H9 (cell line): Measurements from ENCODE around the gene FAM25G. TPM values are rescaled to one million over a fixed set of nuclear protein-coding genes. Genes with fewer than 3 reads are reported as not detected.

ENCODE experiments used
- DNase-seq: peaks from one replicate; pipeline ENCODE4 v3.0.0-alpha.2; 2017
- H2AFZ ChIP-seq: one replicate; pipeline ENCODE4 v1.6.1; 2013; ENCODE audit warnings: mild to moderate bottlenecking, low read length, control low read depth, moderate library complexity
- H2AK5ac ChIP-seq: 2 replicates; pipeline ENCODE4 v1.6.1; 2013; ENCODE audit warnings: low read length, control low read depth, mixed read lengths; ENCODE audit not compliant: insufficient read length
- H2BK120ac ChIP-seq: one replicate; pipeline ENCODE4 v1.6.1; 2013; ENCODE audit warnings: low read depth, mild to moderate bottlenecking, low read length, control low read depth, inconsistent platforms; ENCODE audit not compliant: poor library complexity, severe bottlenecking
- H2BK12ac ChIP-seq: 2 replicates; pipeline ENCODE4 v1.6.1; 2013; ENCODE audit warnings: low read length, control low read depth, mixed read lengths, low read depth; ENCODE audit not compliant: insufficient read length
- H2BK15ac ChIP-seq: 2 replicates; pipeline ENCODE4 v1.6.1; 2013; ENCODE audit warnings: low read depth, low read length, control low read depth
- H2BK20ac ChIP-seq: one replicate; pipeline ENCODE4 v1.6.1; 2013; ENCODE audit warnings: low read depth, mild to moderate bottlenecking, low read length, control low read depth, inconsistent platforms; ENCODE audit not compliant: poor library complexity, severe bottlenecking
- H2BK5ac ChIP-seq: 2 replicates; pipeline ENCODE4 v1.6.1; 2013; ENCODE audit warnings: low read length, control low read depth, mixed read lengths; ENCODE audit not compliant: insufficient read length
- H3K14ac ChIP-seq: 2 replicates; pipeline ENCODE4 v1.6.1; 2013; ENCODE audit warnings: low read length, control low read depth; ENCODE audit not compliant: insufficient read depth
- H3K18ac ChIP-seq: 2 replicates; pipeline ENCODE4 v1.6.1; 2013; ENCODE audit warnings: low read depth, mild to moderate bottlenecking, mixed read lengths, low read length, control low read depth; ENCODE audit not compliant: insufficient read length
- H3K23ac ChIP-seq: 2 replicates; pipeline ENCODE4 v1.6.1; 2013; ENCODE audit warnings: low read length, control low read depth, mixed read lengths, low read depth; ENCODE audit not compliant: insufficient read length
- H3K23me2 ChIP-seq: 2 replicates; pipeline ENCODE4 v1.6.1; 2013; ENCODE audit warnings: low read depth, mild to moderate bottlenecking, mixed read lengths, low read length, control low read depth; ENCODE audit not compliant: insufficient read length, poor library complexity, severe bottlenecking
- H3K27ac ChIP-seq: 2 replicates; pipeline ENCODE4 v1.5.1; 2013; ENCODE audit warnings: low read length, control low read depth, mixed read lengths, low read depth; ENCODE audit not compliant: insufficient read length
- H3K27me3 ChIP-seq: 2 replicates; pipeline ENCODE4 v1.6.1; 2013; ENCODE audit warnings: low read length, control low read depth, inconsistent platforms; ENCODE audit not compliant: insufficient read depth
- H3K4ac ChIP-seq: 2 replicates; pipeline ENCODE4 v1.6.1; 2013; ENCODE audit warnings: low read depth, mild to moderate bottlenecking, control low read depth, inconsistent platforms, low read length, moderate library complexity
- H3K4me1 ChIP-seq: 2 replicates; pipeline ENCODE4 v1.6.1; 2013; ENCODE audit warnings: low read length, control low read depth, inconsistent platforms; ENCODE audit not compliant: insufficient read depth
- H3K4me2 ChIP-seq: 2 replicates; pipeline ENCODE4 v1.6.1; 2013; ENCODE audit warnings: low read length, control low read depth, mixed read lengths; ENCODE audit not compliant: insufficient read length, insufficient read depth
- H3K56ac ChIP-seq: 2 replicates; pipeline ENCODE4 v1.6.1; 2013; ENCODE audit warnings: low read depth, mild to moderate bottlenecking, mixed read lengths, low read length, control low read depth; ENCODE audit not compliant: insufficient read length
- H3K79me1 ChIP-seq: 2 replicates; pipeline ENCODE4 v1.6.1; 2013; ENCODE audit warnings: low read depth, mild to moderate bottlenecking, moderate library complexity, low read length, control low read depth, inconsistent platforms; ENCODE audit not compliant: insufficient read depth, poor library complexity, severe bottlenecking
- H3K79me2 ChIP-seq: 2 replicates; pipeline ENCODE4 v1.6.1; 2013; ENCODE audit warnings: low read length, control low read depth, inconsistent platforms; ENCODE audit not compliant: insufficient read depth
- H3K9ac ChIP-seq: 2 replicates; pipeline ENCODE4 v1.6.1; 2013; ENCODE audit warnings: low read length, control low read depth, mixed read lengths; ENCODE audit not compliant: insufficient read length; ENCODE audit errors: extremely low read depth
- H3K9me3 ChIP-seq: one replicate; pipeline ENCODE4 v1.6.1; 2013; ENCODE audit warnings: low read depth, low read length, inconsistent platforms; ENCODE audit not compliant: control insufficient read depth
- H3T11ph ChIP-seq: one replicate; pipeline ENCODE4 v1.6.1; 2013; ENCODE audit warnings: mild to moderate bottlenecking, low read length, control low read depth, inconsistent platforms
- H4K20me1 ChIP-seq: one replicate; pipeline ENCODE4 v1.6.1; 2013; ENCODE audit not compliant: control insufficient read depth, insufficient read length, insufficient read depth
- H4K5ac ChIP-seq: 2 replicates; pipeline ENCODE4 v1.6.1; 2013; ENCODE audit warnings: low read depth, mild to moderate bottlenecking, mixed read lengths, low read length, control low read depth; ENCODE audit not compliant: insufficient read length
- H4K8ac ChIP-seq: replicated peaks from 2 replicates; pipeline ENCODE4 v1.6.1; 2013; ENCODE audit warnings: low read length, control low read depth, mixed read lengths, low read depth; ENCODE audit not compliant: insufficient read length
- H4K91ac ChIP-seq: 2 replicates; pipeline ENCODE4 v1.6.1; 2013; ENCODE audit warnings: low read depth, mild to moderate bottlenecking, moderate library complexity, mixed read lengths, low read length, control low read depth; ENCODE audit not compliant: insufficient read length
- H3K27ac Mint-ChIP-seq, 3 experiments: 2 replicates in 2 of 3; 3 replicates in 1 of 3; pipeline ENCODE4 v1.8.0; 2020 to 2021; ENCODE audit warnings: mixed read lengths in 3 of 3, mild to moderate bottlenecking in 1 of 3, moderate library complexity in 1 of 3
- H3K27me3 Mint-ChIP-seq: 2 replicates; pipeline ENCODE4 v1.8.0; 2021; ENCODE audit warnings: low read depth, mild to moderate bottlenecking, moderate library complexity, mixed read lengths
- H3K36me3 Mint-ChIP-seq, 3 experiments: 2 replicates in 2 of 3; 3 replicates in 1 of 3; pipeline ENCODE4 v1.8.0; 2020 to 2021; ENCODE audit warnings: low read depth in 3 of 3, mixed read lengths in 3 of 3; ENCODE audit not compliant: insufficient read depth in 1 of 3
- H3K4me1 Mint-ChIP-seq, 2 experiments: 2 replicates each; pipeline ENCODE4 v1.8.0; 2020; ENCODE audit warnings: mixed read lengths in 2 of 2
- H3K4me3 Mint-ChIP-seq, 2 experiments: 2 replicates in 1 of 2; 3 replicates in 1 of 2; pipeline ENCODE4 v1.8.0; 2020 to 2021; ENCODE audit warnings: mild to moderate bottlenecking in 2 of 2, mixed read lengths in 2 of 2, moderate library complexity in 1 of 2
- H3K9me3 Mint-ChIP-seq, 2 experiments: 2 replicates in 1 of 2; 3 replicates in 1 of 2; pipeline ENCODE4 v1.8.0; 2020; ENCODE audit warnings: mild to moderate bottlenecking in 2 of 2, mixed read lengths in 2 of 2, moderate library complexity in 1 of 2
- WGBS: extraction: QIAGEN DNeasy Blood & Tissue Kit; methylation state at CpG from one replicate; pipeline ENCODE4 v1.1.7; 2013; ENCODE audit warnings: missing lambda C conversion rate, low lambda C conversion rate, mixed read lengths; ENCODE audit not compliant: insufficient read length; ENCODE audit errors: extremely low coverage; 5-methylcytosine and 5-hydroxymethylcytosine counted together
- total RNA-seq: library from RNA; stranded (reverse); gene quantifications from 2 replicates; pipeline ENCODE4 v1.2.1, GENCODE V29; 2021
- TF ChIP-seq, protein P1 (sequence below): fragments of 200-600 bp; sonication (generic); conservative IDR thresholded peaks from 3 replicates; pipeline ENCODE4 v1.8.0; 2021; ENCODE audit warnings: antibody characterized with exemption, mild to moderate bottlenecking

Gene FAM25G
- total RNA-seq, 1 experiment from 2014 or later: not detected

DNA sequence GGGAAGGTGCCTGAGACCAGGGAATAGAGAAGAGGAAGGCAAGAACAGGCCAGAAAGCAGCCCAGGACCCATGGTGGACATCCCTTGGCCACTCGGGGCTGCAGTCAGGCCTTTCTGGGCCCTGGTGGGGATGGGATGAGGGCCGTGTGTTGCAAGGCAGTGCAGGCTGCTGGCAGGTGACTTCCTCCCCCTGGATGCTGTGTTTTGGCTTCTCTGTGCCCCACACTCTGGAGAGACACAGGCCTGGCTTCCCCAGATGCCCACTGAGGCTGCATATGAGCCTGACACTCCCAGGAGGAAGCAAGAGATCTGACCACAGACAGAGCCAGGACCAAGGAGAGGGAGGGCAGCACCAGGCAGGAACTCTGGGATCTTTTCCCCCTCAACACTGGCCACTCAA lies 47.5 kb downstream of the FAM25G start:
- H2BK5ac ChIP-seq: no peak overlapping the region
- H3K23me2 ChIP-seq: no peaks in the 10 kb centered on the region
- no peak overlapping the region for H2AK5ac ChIP-seq
- H4K8ac ChIP-seq: no peak overlapping the region
- no peak overlapping the region for H3K56ac ChIP-seq
- H3K36me3 Mint-ChIP-seq: no peaks in the 10 kb centered on the region; a peak in 2 of 7 replicates
- TF ChIP-seq, protein P1, sequence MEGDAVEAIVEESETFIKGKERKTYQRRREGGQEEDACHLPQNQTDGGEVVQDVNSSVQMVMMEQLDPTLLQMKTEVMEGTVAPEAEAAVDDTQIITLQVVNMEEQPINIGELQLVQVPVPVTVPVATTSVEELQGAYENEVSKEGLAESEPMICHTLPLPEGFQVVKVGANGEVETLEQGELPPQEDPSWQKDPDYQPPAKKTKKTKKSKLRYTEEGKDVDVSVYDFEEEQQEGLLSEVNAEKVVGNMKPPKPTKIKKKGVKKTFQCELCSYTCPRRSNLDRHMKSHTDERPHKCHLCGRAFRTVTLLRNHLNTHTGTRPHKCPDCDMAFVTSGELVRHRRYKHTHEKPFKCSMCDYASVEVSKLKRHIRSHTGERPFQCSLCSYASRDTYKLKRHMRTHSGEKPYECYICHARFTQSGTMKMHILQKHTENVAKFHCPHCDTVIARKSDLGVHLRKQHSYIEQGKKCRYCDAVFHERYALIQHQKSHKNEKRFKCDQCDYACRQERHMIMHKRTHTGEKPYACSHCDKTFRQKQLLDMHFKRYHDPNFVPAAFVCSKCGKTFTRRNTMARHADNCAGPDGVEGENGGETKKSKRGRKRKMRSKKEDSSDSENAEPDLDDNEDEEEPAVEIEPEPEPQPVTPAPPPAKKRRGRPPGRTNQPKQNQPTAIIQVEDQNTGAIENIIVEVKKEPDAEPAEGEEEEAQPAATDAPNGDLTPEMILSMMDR: no peak
- H3K4me2 ChIP-seq: no peak overlapping the region
- no peaks in the 10 kb centered on the region for H3K79me1 ChIP-seq
- H3K4me1 Mint-ChIP-seq: no peaks in the 10 kb centered on the region
- H3K4ac ChIP-seq: no peak overlapping the region
- no peaks in the 10 kb centered on the region for H3K79me2 ChIP-seq
- no peak overlapping the region for H2BK120ac ChIP-seq
- H3K14ac ChIP-seq: no peak overlapping the region
- no peak overlapping the region for H3T11ph ChIP-seq
- no peak overlapping the region for H2BK15ac ChIP-seq
- WGBS: no CpG with 5 or more reads among the region's 2 CpGs
- no peak overlapping the region for H4K5ac ChIP-seq
- H2BK12ac ChIP-seq: no peak overlapping the region
- no peaks in the 10 kb centered on the region for H3K9me3 ChIP-seq
- no peak overlapping the region for H3K4me3 Mint-ChIP-seq
- no peaks in the 10 kb centered on the region for H3K27me3 ChIP-seq
- no peak overlapping the region for H3K9ac ChIP-seq
- no peak overlapping the region for H3K18ac ChIP-seq
- peaks cover 11 to 13% of the 10 kb centered on the region in 2 experiments; a peak in 4 of 5 replicates for H3K9me3 Mint-ChIP-seq
- H3K27ac Mint-ChIP-seq: no peak overlapping the region
- no peak overlapping the region for H3K27ac ChIP-seq
- H2AFZ ChIP-seq: no peak overlapping the region
- no peaks in the 10 kb centered on the region; the same call in none of the 2 replicates for H3K27me3 Mint-ChIP-seq
- no peak overlapping the region for H4K91ac ChIP-seq
- no peak overlapping the region for H3K23ac ChIP-seq
- no peaks in the 10 kb centered on the region for H4K20me1 ChIP-seq
- peak; percentile 15 for DNase-seq
- H2BK20ac ChIP-seq: no peak overlapping the region
- no peaks in the 10 kb centered on the region for H3K4me1 ChIP-seq
